DND-41 (cell line): Measurements from ENCODE around the gene MXD3.

ENCODE experiments used
- EZH2 ChIP-seq: IDR thresholded peaks from 3 replicates; pipeline ENCODE4 v1.6.1; 2012; ENCODE audit warnings: borderline replicate concordance, low read depth, mild to moderate bottlenecking, moderate library complexity, low read length, inconsistent platforms; ENCODE audit not compliant: severe bottlenecking
- TF ChIP-seq, protein P1 (sequence below): IDR thresholded peaks from 2 replicates; pipeline ENCODE4 v1.5.1; 2012; ENCODE audit warnings: borderline replicate concordance, low read length, moderate library complexity, mild to moderate bottlenecking; ENCODE audit not compliant: poor library complexity, severe bottlenecking; ENCODE audit errors: extremely low read depth

DNA sequence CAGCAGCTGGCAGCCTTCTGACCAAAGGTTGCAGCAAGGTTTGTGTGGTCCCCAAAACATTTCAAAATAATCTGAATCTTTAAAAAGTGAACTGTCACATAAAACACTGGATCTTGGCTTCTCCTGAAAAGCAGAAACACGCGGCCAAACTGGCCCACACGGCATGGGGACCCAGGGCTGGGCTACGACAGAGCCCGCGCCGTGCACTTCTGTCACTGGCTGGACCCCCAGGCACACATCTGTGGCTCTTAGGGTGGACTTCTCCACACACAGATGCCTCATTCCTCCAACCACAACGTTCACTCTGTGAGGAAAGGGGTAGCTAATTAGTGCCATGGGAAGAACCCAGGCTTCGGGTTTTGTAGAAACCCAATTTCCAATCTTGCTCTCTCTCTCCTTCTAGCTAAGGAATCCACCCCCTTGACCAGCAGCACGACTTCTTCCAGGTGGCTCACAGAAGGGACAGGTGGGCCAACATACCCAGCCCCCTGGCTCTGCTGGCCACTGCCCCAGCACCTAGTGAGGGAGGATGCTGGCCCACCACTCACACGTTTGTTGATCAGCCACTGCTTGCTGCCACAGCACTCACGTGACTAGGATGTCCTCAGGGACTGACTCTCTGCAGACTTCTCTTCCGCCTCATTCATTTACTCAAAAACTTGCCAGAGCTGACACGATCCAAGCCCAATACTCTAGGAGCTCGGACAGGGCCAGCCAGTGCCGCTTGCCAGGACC, 21.9 kb upstream of the MXD3 start:
- TF ChIP-seq, protein P1, sequence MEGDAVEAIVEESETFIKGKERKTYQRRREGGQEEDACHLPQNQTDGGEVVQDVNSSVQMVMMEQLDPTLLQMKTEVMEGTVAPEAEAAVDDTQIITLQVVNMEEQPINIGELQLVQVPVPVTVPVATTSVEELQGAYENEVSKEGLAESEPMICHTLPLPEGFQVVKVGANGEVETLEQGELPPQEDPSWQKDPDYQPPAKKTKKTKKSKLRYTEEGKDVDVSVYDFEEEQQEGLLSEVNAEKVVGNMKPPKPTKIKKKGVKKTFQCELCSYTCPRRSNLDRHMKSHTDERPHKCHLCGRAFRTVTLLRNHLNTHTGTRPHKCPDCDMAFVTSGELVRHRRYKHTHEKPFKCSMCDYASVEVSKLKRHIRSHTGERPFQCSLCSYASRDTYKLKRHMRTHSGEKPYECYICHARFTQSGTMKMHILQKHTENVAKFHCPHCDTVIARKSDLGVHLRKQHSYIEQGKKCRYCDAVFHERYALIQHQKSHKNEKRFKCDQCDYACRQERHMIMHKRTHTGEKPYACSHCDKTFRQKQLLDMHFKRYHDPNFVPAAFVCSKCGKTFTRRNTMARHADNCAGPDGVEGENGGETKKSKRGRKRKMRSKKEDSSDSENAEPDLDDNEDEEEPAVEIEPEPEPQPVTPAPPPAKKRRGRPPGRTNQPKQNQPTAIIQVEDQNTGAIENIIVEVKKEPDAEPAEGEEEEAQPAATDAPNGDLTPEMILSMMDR, result no peak
- no peak for TF ChIP-seq EZH2
